ENCODE results near the gene PHKB.
A peak's percentile ranks its signal among the peaks of the same experiment; 100 is the strongest.
"Not testable (repeated sequence)": the region's sequence is repeated elsewhere in the genome, so short reads cannot be mapped to it uniquely, and the experiment has no call there.

PHKB gene

GRCh38 chr16:47541135-47541534 is 80.0 kb downstream of the PHKB start:
- H3K36me3 ChIP-seq (replicated peaks); H3K27me3 ChIP-seq (ENCODE audit: low read depth); H3K4me1 ChIP-seq; H3K4me3 ChIP-seq; H3K9me3 ChIP-seq; DNase-seq (ENCODE audit: low spot score in 2 of 2); in situ Hi-C loops (cut with MboI; ENCODE audit: low sequenced_read_pairs): not testable (repeated sequence)

GRCh38 chr16:47544255-47544654 is 83.1 kb downstream of the PHKB start:
- DNase-seq (ENCODE audit: low spot score in 2 of 2) = not testable (repeated sequence)

GRCh38 chr16:47551185-47551584 is 90.1 kb downstream of the PHKB start:
- H3K36me3 ChIP-seq (replicated peaks); DNase-seq (ENCODE audit: low spot score in 2 of 2); H3K4me1 ChIP-seq; H3K27me3 ChIP-seq (ENCODE audit: low read depth); in situ Hi-C loops (cut with MboI; ENCODE audit: low sequenced_read_pairs); H3K9me3 ChIP-seq; H3K4me3 ChIP-seq: not testable (repeated sequence)

More at GRCh38 chr16:47544255-47544654, 83.1 kb downstream of the PHKB start:
- H3K36me3 ChIP-seq (replicated peaks); H3K4me1 ChIP-seq; H3K9me3 ChIP-seq; H3K4me3 ChIP-seq; in situ Hi-C loops (cut with MboI; ENCODE audit: low sequenced_read_pairs); H3K27me3 ChIP-seq (ENCODE audit: low read depth): not testable (repeated sequence)

GRCh38 chr16:47551767-47552166 is 90.6 kb downstream of the PHKB start:
- H3K36me3 ChIP-seq (replicated peaks); in situ Hi-C loops (cut with MboI; ENCODE audit: low sequenced_read_pairs); H3K27me3 ChIP-seq (ENCODE audit: low read depth); DNase-seq (ENCODE audit: low spot score in 2 of 2); H3K4me1 ChIP-seq; H3K4me3 ChIP-seq; H3K9me3 ChIP-seq: not testable (repeated sequence)

- H3K9me3 ChIP-seq = peaks cover 2% of the 10 kb centered on the region; the same call in 1 of the 2 replicates
- H3K4me1 ChIP-seq = no peaks in the 10 kb centered on the region
- no peaks in the 10 kb centered on the region for H3K27me3 ChIP-seq (ENCODE audit: low read depth)
- H3K36me3 ChIP-seq (replicated peaks) = no peaks in the 10 kb centered on the region; the same call in 1 of the 2 replicates
- DNase-seq (ENCODE audit: low spot score in 2 of 2) = no peak
- in situ Hi-C loops (cut with MboI; ENCODE audit: low sequenced_read_pairs) = no loop called here
- H3K4me3 ChIP-seq = no peak overlapping the region
Observed at GRCh38 chr16:47553853-47554564, 92.9 kb downstream of the PHKB start.

- DNase-seq (ENCODE audit: low spot score in 2 of 2); H3K36me3 ChIP-seq (replicated peaks); in situ Hi-C loops (cut with MboI; ENCODE audit: low sequenced_read_pairs); H3K4me3 ChIP-seq; H3K27me3 ChIP-seq (ENCODE audit: low read depth); H3K4me1 ChIP-seq; H3K9me3 ChIP-seq: not testable (repeated sequence)
Observed at GRCh38 chr16:47554587-47554986, 93.5 kb downstream of the PHKB start.

GRCh38 chr16:47561286-47561685 is 100.2 kb downstream of the PHKB start:
- DNase-seq (ENCODE audit: low spot score in 2 of 2) = no peak
- no peak overlapping the region for H3K4me3 ChIP-seq
- H3K27me3 ChIP-seq (ENCODE audit: low read depth) = no peaks in the 10 kb centered on the region
- H3K9me3 ChIP-seq = no peaks in the 10 kb centered on the region
- in situ Hi-C loops (cut with MboI; ENCODE audit: low sequenced_read_pairs) = no loop called here
- H3K4me1 ChIP-seq = no peaks in the 10 kb centered on the region
- no peaks in the 10 kb centered on the region for H3K36me3 ChIP-seq (replicated peaks)

- no peaks in the 10 kb centered on the region for H3K9me3 ChIP-seq
- no peak for DNase-seq (ENCODE audit: low spot score in 2 of 2)
- H3K36me3 ChIP-seq (replicated peaks) = no peaks in the 10 kb centered on the region
- no peak overlapping the region for H3K4me3 ChIP-seq
- no peaks in the 10 kb centered on the region for H3K27me3 ChIP-seq (ENCODE audit: low read depth)
- H3K4me1 ChIP-seq = no peaks in the 10 kb centered on the region
- in situ Hi-C loops (cut with MboI; ENCODE audit: low sequenced_read_pairs) = no loop called here
Observed at GRCh38 chr16:47562366-47562765, 101.2 kb downstream of the PHKB start.

- DNase-seq (ENCODE audit: low spot score in 2 of 2) = no peak
- Histone ChIP-seq H3K4me3 (no peak overlapping the region), H3K9me3 (no peaks in the 10 kb centered on the region), H3K27me3 (ENCODE audit: low read depth) (no peaks in the 10 kb centered on the region), H3K4me1 (no peaks in the 10 kb centered on the region), H3K36me3 (replicated peaks) (no peaks in the 10 kb centered on the region)
- in situ Hi-C loops (cut with MboI; ENCODE audit: low sequenced_read_pairs) = no loop called here
Observed at GRCh38 chr16:47565454-47565853, 104.3 kb downstream of the PHKB start.

GRCh38 chr16:47567321-47567720 is 106.2 kb downstream of the PHKB start:
- no peak overlapping the region for H3K4me3 ChIP-seq
- in situ Hi-C loops (cut with MboI; ENCODE audit: low sequenced_read_pairs) = no loop called here
- no peak for DNase-seq (ENCODE audit: low spot score in 2 of 2)
- no peaks in the 10 kb centered on the region for H3K36me3 ChIP-seq (replicated peaks)
- no peaks in the 10 kb centered on the region for H3K9me3 ChIP-seq
- H3K27me3 ChIP-seq (ENCODE audit: low read depth) = no peaks in the 10 kb centered on the region
- no peaks in the 10 kb centered on the region for H3K4me1 ChIP-seq

GRCh38 chr16:47568351-47568750 is 107.2 kb downstream of the PHKB start:
- H3K4me3 ChIP-seq = no peak overlapping the region
- H3K4me1 ChIP-seq = no peaks in the 10 kb centered on the region
- in situ Hi-C loops (cut with MboI; ENCODE audit: low sequenced_read_pairs) = no loop called here
- no peaks in the 10 kb centered on the region for H3K36me3 ChIP-seq (replicated peaks)
- no peak for DNase-seq (ENCODE audit: low spot score in 2 of 2)
- H3K9me3 ChIP-seq = no peaks in the 10 kb centered on the region
- H3K27me3 ChIP-seq (ENCODE audit: low read depth) = no peaks in the 10 kb centered on the region

GRCh38 chr16:47571049-47571448 is 109.9 kb downstream of the PHKB start:
- in situ Hi-C loops (cut with MboI; ENCODE audit: low sequenced_read_pairs) = no loop called here
- Histone ChIP-seq H3K36me3 (replicated peaks) (no peaks in the 10 kb centered on the region), H3K4me1 (no peaks in the 10 kb centered on the region), H3K4me3 (no peak overlapping the region), H3K9me3 (no peaks in the 10 kb centered on the region), H3K27me3 (ENCODE audit: low read depth) (no peaks in the 10 kb centered on the region)
- no peak for DNase-seq (ENCODE audit: low spot score in 2 of 2)

- H3K9me3 ChIP-seq = no peaks in the 10 kb centered on the region
- H3K4me1 ChIP-seq = no peaks in the 10 kb centered on the region
- H3K27me3 ChIP-seq (ENCODE audit: low read depth) = no peaks in the 10 kb centered on the region
- no peaks in the 10 kb centered on the region for H3K36me3 ChIP-seq (replicated peaks)
- in situ Hi-C loops (cut with MboI; ENCODE audit: low sequenced_read_pairs) = no loop called here
- H3K4me3 ChIP-seq = no peak overlapping the region
- no peak for DNase-seq (ENCODE audit: low spot score in 2 of 2)
Observed at GRCh38 chr16:47571711-47572110, 110.6 kb downstream of the PHKB start.

- in situ Hi-C loops (cut with MboI; ENCODE audit: low sequenced_read_pairs) = no loop called here
- Histone ChIP-seq H3K4me1 (no peaks in the 10 kb centered on the region), H3K36me3 (replicated peaks) (no peaks in the 10 kb centered on the region), H3K4me3 (no peak overlapping the region), H3K9me3 (no peaks in the 10 kb centered on the region), H3K27me3 (ENCODE audit: low read depth) (no peaks in the 10 kb centered on the region)
- DNase-seq (ENCODE audit: low spot score in 2 of 2) = peak in 1 of 2 experiments; percentile 16
Observed at GRCh38 chr16:47574091-47575054, 113.2 kb downstream of the PHKB start.

Data from HAP-1 (cell line).